Mesodermal cell (in vitro differentiated cells): ENCODE measurements around the gene TMEM132C.

Experiments
- H3K27ac ChIP-seq: 2 replicates; pipeline ENCODE4 v1.7.0; 2013; ENCODE audit warnings: mild to moderate bottlenecking, low read depth, low read length, moderate library complexity; ENCODE audit not compliant: severe bottlenecking
- H3K36me3 ChIP-seq: 2 replicates; pipeline ENCODE4 v1.7.1; 2013; ENCODE audit warnings: mild to moderate bottlenecking, low read length, moderate library complexity; ENCODE audit not compliant: control insufficient read depth, insufficient read depth
- H3K4me1 ChIP-seq: one replicate; pipeline ENCODE4 v1.7.1; 2013; ENCODE audit warnings: mild to moderate bottlenecking, low read length; ENCODE audit not compliant: insufficient read depth, control insufficient read depth, poor library complexity, severe bottlenecking
- H3K4me3 ChIP-seq: 2 replicates; pipeline ENCODE4 v1.7.0; 2013; ENCODE audit warnings: low read length, control low read depth, mild to moderate bottlenecking; ENCODE audit not compliant: insufficient read depth, poor library complexity, severe bottlenecking; ENCODE audit errors: extremely low read depth
- H3K9me3 ChIP-seq: 2 replicates; pipeline ENCODE4 v1.7.1; 2013; ENCODE audit warnings: mild to moderate bottlenecking, low read length, moderate library complexity; ENCODE audit not compliant: control insufficient read depth
- WGBS, 2 experiments: methylation state at CpG; one replicate each; pipeline ENCODE4 v1.1.5; 2013; ENCODE audit warnings: missing lambda C conversion rate in 2 of 2; ENCODE audit not compliant: insufficient coverage in 2 of 2; 5-methylcytosine and 5-hydroxymethylcytosine counted together

The TMEM132C gene

GRCh38 chr12:128338386-128339125, 71.6 kb downstream of the TMEM132C start:
- Histone ChIP-seq H3K9me3 (no peaks in the 10 kb centered on the region), H3K27ac (peak overlapping the region; percentile 88), H3K36me3 (no peaks in the 10 kb centered on the region), H3K4me3 (no peak overlapping the region), H3K4me1 (peaks cover 13% of the 10 kb centered on the region)
- WGBS, 2 experiments = 0 to 8% methylated on average over 3 to 5 of the region's 9 CpGs

GRCh38 chr12:128339126-128339520, 72.2 kb downstream of the TMEM132C start:
- Histone ChIP-seq H3K36me3 (no peaks in the 10 kb centered on the region), H3K4me1 (peaks cover 13% of the 10 kb centered on the region), H3K9me3 (no peaks in the 10 kb centered on the region), H3K4me3 (no peak overlapping the region), H3K27ac (peak overlapping the region; percentile 88)
- 0 to 6% methylated on average over 3 to 5 of the region's 6 CpGs for WGBS, 2 experiments

- Histone ChIP-seq H3K9me3 (no peaks in the 10 kb centered on the region), H3K4me1 (peaks cover 13% of the 10 kb centered on the region), H3K4me3 (no peak overlapping the region), H3K27ac (peak overlapping the region; percentile 88), H3K36me3 (no peaks in the 10 kb centered on the region)
- 67 to 86% methylated on average over 1 of the region's 1 CpG for WGBS, 2 experiments
Measured at GRCh38 chr12:128339631-128340030, 72.7 kb downstream of the TMEM132C start.

GRCh38 chr12:128353301-128353700, 86.3 kb downstream of the TMEM132C start:
- H3K4me1 ChIP-seq = no peaks in the 10 kb centered on the region
- H3K36me3 ChIP-seq = no peaks in the 10 kb centered on the region
- WGBS, 2 experiments = 68 to 85% methylated on average over 11 of the region's 12 CpGs
- peaks cover 9% of the 10 kb centered on the region for H3K9me3 ChIP-seq
- H3K4me3 ChIP-seq = no peak overlapping the region
- H3K27ac ChIP-seq = no peak overlapping the region

DNA sequence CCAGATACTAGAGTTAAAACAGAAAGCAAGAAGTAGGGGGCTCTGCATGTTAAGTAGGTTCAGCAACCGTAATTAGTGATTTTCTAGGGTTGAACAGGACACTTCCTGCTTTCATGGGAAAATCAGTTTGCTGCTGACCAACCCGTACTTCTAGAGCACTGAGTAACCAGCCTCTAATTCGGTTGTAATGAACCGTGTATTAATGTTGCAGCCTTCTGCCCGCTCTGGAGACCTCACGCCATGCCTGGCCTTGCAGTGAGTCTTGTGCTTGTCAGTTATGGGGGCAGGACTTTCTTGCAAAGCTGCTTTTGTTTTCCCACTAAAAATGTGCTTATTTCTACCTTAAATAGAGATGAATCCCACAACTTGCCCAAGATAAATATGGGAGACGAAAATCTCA, 89.6 kb downstream of the TMEM132C start:
- Histone ChIP-seq H3K9me3 (peaks cover 8% of the 10 kb centered on the region), H3K4me3 (no peak overlapping the region), H3K27ac (no peak overlapping the region), H3K4me1 (no peaks in the 10 kb centered on the region), H3K36me3 (no peaks in the 10 kb centered on the region)
- 90 to 92% methylated on average over 6 of the region's 7 CpGs for WGBS, 2 experiments

GRCh38 chr12:128361400-128361995, 94.5 kb downstream of the TMEM132C start:
- no peak overlapping the region for H3K4me3 ChIP-seq
- H3K27ac ChIP-seq = no peak overlapping the region
- H3K36me3 ChIP-seq = no peaks in the 10 kb centered on the region
- peaks cover 6% of the 10 kb centered on the region for H3K4me1 ChIP-seq
- WGBS, 2 experiments = 89 to 93% methylated on average over 3 to 5 of the region's 7 CpGs
- no peaks in the 10 kb centered on the region for H3K9me3 ChIP-seq

GRCh38 chr12:128365032-128365431, 98.1 kb downstream of the TMEM132C start:
- Histone ChIP-seq H3K4me3 (no peak overlapping the region), H3K27ac (no peak overlapping the region), H3K9me3 (no peaks in the 10 kb centered on the region), H3K4me1 (peaks cover 6% of the 10 kb centered on the region), H3K36me3 (no peaks in the 10 kb centered on the region)
- WGBS, 2 experiments = 75% methylated on average over 4 of the region's 6 CpGs; no CpG with 5 or more reads in 1 of the 2 experiments

- Histone ChIP-seq H3K9me3 (no peaks in the 10 kb centered on the region), H3K4me1 (peaks cover 6% of the 10 kb centered on the region), H3K4me3 (peak overlapping the region; percentile 14), H3K36me3 (no peaks in the 10 kb centered on the region), H3K27ac (peak overlapping the region; percentile 84)
- 10 to 20% methylated on average over 25 of the region's 26 CpGs for WGBS, 2 experiments
Measured at GRCh38 chr12:128365651-128366231, 98.8 kb downstream of the TMEM132C start.

DNA sequence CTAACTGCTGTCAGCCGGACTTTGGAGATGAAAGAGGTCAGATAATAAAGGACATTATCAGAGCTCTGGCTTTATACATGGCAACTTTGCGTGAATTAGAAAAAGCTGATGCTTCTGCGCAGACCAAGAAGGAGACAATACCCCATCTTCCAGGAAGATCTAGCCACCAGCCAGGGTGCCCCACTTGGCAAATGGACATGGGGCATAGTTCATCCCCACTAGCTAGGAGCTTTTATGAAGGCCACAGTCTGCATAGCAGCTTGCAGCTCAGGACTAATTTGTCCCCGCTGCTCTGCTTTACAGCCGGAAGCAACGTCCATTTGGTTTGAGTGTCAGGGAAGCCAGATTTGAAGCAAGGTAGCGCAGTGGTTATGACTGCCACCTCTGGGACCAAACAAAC, 101.0 kb downstream of the TMEM132C start:
- H3K4me1 ChIP-seq = peaks cover 6% of the 10 kb centered on the region
- WGBS, 2 experiments = 90 to 99% methylated on average over 6 to 7 of the region's 7 CpGs
- no peak overlapping the region for H3K4me3 ChIP-seq
- H3K36me3 ChIP-seq = no peaks in the 10 kb centered on the region
- no peak overlapping the region for H3K27ac ChIP-seq
- H3K9me3 ChIP-seq = no peaks in the 10 kb centered on the region

DNA sequence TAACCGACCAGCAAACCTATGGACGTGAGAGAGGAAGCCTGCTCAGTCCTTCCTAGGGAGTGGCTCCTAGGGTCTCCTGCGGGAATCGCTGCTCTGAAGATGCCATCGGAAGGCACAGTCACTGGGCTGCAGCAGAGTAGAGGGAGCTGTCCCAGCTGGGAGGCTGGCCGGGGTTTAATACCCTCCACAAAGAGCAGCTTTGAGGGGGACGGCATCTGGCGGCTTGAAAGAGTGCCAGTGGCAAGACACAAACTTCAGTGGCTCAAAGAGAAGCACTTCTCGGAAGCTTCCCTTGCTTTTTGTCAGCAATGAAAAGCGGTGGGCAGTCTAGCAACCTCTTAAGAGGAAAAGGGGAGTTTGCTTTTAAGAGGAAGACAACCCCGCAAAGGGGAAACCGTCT, 114.6 kb downstream of the TMEM132C start:
- peaks cover 4% of the 10 kb centered on the region for H3K9me3 ChIP-seq
- H3K27ac ChIP-seq = peak overlapping the region; percentile 18
- H3K4me1 ChIP-seq = no peaks in the 10 kb centered on the region
- WGBS, 2 experiments = 35 to 45% methylated on average over 10 of the region's 12 CpGs
- H3K36me3 ChIP-seq = no peaks in the 10 kb centered on the region
- H3K4me3 ChIP-seq = no peak overlapping the region

DNA sequence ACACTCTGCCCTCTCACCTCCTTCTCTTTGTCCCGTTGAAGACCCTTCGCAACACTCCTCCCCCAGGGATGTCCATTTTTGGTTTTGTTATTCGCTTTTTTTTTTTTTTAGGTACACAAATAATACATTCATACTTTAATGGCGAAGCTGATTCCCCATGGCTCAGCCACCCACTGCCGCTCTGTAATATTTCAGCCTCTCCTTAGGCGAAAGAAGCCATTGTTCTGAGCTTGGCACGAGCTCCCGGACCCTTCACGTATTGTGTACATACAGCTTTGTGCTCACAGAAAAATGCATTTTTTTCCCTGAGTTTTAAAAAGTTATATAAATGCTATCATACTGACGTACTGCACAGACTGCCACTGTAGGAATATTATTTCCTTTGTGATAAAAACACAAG, 115.0 kb downstream of the TMEM132C start:
- H3K9me3 ChIP-seq = peaks cover 4% of the 10 kb centered on the region
- H3K4me1 ChIP-seq = no peaks in the 10 kb centered on the region
- H3K27ac ChIP-seq = peak overlapping the region; percentile 18
- no peak overlapping the region for H3K4me3 ChIP-seq
- WGBS, 2 experiments = 66 to 74% methylated on average over 5 of the region's 10 CpGs
- no peaks in the 10 kb centered on the region for H3K36me3 ChIP-seq
